Activated CD8-positive, alpha-beta T cell treated with anti-CD3 and anti-CD28 coated beads for 36 hours (primary cell): ENCODE results near the gene KNDC1. TPM values are rescaled to one million over a fixed set of nuclear protein-coding genes. Genes with fewer than 3 reads are reported as not detected.
A peak's percentile ranks its signal among the peaks of the same experiment; 100 is the strongest.

ENCODE experiments used
- ATAC-seq: fragments of 200-7000 bp; cut with Tn5 transposase; one replicate; pipeline ENCODE4 v1.10.0; 2021; ENCODE audit warnings: mild to moderate bottlenecking, moderate library complexity
- CTCF ChIA-PET: fragments of 350-600 bp; sonication (Branson Sonifier 250); formaldehyde crosslinking; loops from one replicate; lab custom pipeline; 2021; ENCODE audit warnings: antibody characterized with exemption; lab: Charles Lee
- POLR2A ChIA-PET: fragments of 350-600 bp; sonication (Branson Sonifier 250); formaldehyde crosslinking; loops from one replicate; lab custom pipeline; 2021; ENCODE audit warnings: antibody characterized with exemption; lab: Charles Lee
- DNase-seq: peaks from one replicate; pipeline ENCODE4 v3.0.0-alpha.2; 2020
- H3K27ac Mint-ChIP-seq: one replicate; pipeline ENCODE4 v1.8.0; 2021; ENCODE audit warnings: mild to moderate bottlenecking, mixed read lengths
- H3K27me3 Mint-ChIP-seq: one replicate; pipeline ENCODE4 v1.8.0; 2021; ENCODE audit warnings: mixed read lengths
- H3K36me3 Mint-ChIP-seq: one replicate; pipeline ENCODE4 v1.8.0; 2021; ENCODE audit warnings: low read depth, mixed read lengths
- H3K4me1 Mint-ChIP-seq: one replicate; pipeline ENCODE4 v1.8.0; 2021; ENCODE audit warnings: low read depth, mixed read lengths
- H3K4me3 Mint-ChIP-seq: one replicate; pipeline ENCODE4 v1.8.0; 2021; ENCODE audit warnings: mild to moderate bottlenecking, moderate library complexity, mixed read lengths
- H3K9me3 Mint-ChIP-seq: one replicate; pipeline ENCODE4 v1.8.0; 2021; ENCODE audit warnings: mixed read lengths
- CTCF ChIP-seq: fragments of 200-600 bp; IDR thresholded peaks from one replicate; pipeline ENCODE4 v1.8.0; 2022; ENCODE audit warnings: antibody characterized with exemption, mild to moderate bottlenecking
- intact Hi-C: fragments of 100-400 bp; cut with micrococcal nuclease; formaldehyde crosslinking; loops from one replicate; pipeline ENCODE4 v1.10.0; 2022
- total RNA-seq, 2 experiments: library from RNA; stranded (reverse); gene quantifications; one replicate each; pipeline ENCODE4 v1.2.3, GENCODE V29; 2021

The KNDC1 gene
- total RNA-seq, 2 experiments from 2014 or later: not detected

- Mint-ChIP-seq H3K4me1 (peaks cover 16% of the 10 kb centered on the region), H3K36me3 (no peaks in the 10 kb centered on the region), H3K9me3 (no peaks in the 10 kb centered on the region), H3K27ac (no peak overlapping the region), H3K4me3 (no peak overlapping the region), H3K27me3 (peaks cover 25% of the 10 kb centered on the region)
- ATAC-seq (no peak), DNase-seq (no peak)
- intact Hi-C loops: no loop called here
- POLR2A ChIA-PET: no interaction called here
- CTCF ChIA-PET: no interaction called here
- TF ChIP-seq CTCF: no peak
These were observed 64.1 kb downstream of the KNDC1 start for GRCh38 chr10:133224076-133224475.

- peak; percentile 18 for ATAC-seq
- H3K4me1 Mint-ChIP-seq: peaks cover 21% of the 10 kb centered on the region
- ChIA-PET CTCF (interaction anchor here (0.9 to 2.1 kb wide), 6 partner anchors 33 to 94 kb away, joined by 3 to 6 read pairs (median 4); no protein-coding TSS in a partner anchor), POLR2A (interaction anchor here (1.2 kb wide), 1 partner anchor 10 kb away, joined by 4 read pairs; no protein-coding TSS in a partner anchor)
- H3K36me3 Mint-ChIP-seq: no peaks in the 10 kb centered on the region
- H3K27me3 Mint-ChIP-seq: peaks cover 31% of the 10 kb centered on the region
- no peak overlapping the region for H3K27ac Mint-ChIP-seq
- peak overlapping the region; percentile 26 for H3K4me3 Mint-ChIP-seq
- no peaks in the 10 kb centered on the region for H3K9me3 Mint-ChIP-seq
- intact Hi-C loops: no loop called here
- TF ChIP-seq CTCF: no peak
- no peak for DNase-seq
These were observed 64.8 kb downstream of the KNDC1 start for GRCh38 chr10:133224756-133225372.

GRCh38 chr10:133225707-133226191 is 65.7 kb downstream of the KNDC1 start:
- H3K4me1 Mint-ChIP-seq: peaks cover 21% of the 10 kb centered on the region
- POLR2A ChIA-PET: interaction anchor here (1.2 kb wide), 1 partner anchor 11 kb away, joined by 4 read pairs; no protein-coding TSS in a partner anchor
- intact Hi-C loops: no loop called here
- H3K9me3 Mint-ChIP-seq: no peaks in the 10 kb centered on the region
- H3K27ac Mint-ChIP-seq: peak overlapping the region; percentile 55
- peak overlapping the region; percentile 20 for H3K4me3 Mint-ChIP-seq
- TF ChIP-seq CTCF: no peak
- CTCF ChIA-PET: interaction anchor here (0.9 to 2.1 kb wide), 6 partner anchors 32 to 93 kb away, joined by 3 to 6 read pairs (median 4); no protein-coding TSS in a partner anchor
- peak; percentile 73 for ATAC-seq
- H3K27me3 Mint-ChIP-seq: peaks cover 33% of the 10 kb centered on the region
- DNase-seq: peak; percentile 73
- no peaks in the 10 kb centered on the region for H3K36me3 Mint-ChIP-seq

GRCh38 chr10:133226251-133226808 is 66.3 kb downstream of the KNDC1 start:
- ChIA-PET CTCF (interaction anchor here (1.2 to 2.1 kb wide), 5 partner anchors 32 to 83 kb away, joined by 3 to 9 read pairs (median 4); no protein-coding TSS in a partner anchor), POLR2A (interaction anchor here (0.9 to 1.6 kb wide), 2 partner anchors 49 to 83 kb away, joined by 3 to 5 read pairs; no protein-coding TSS in a partner anchor)
- no peaks in the 10 kb centered on the region for H3K9me3 Mint-ChIP-seq
- no peaks in the 10 kb centered on the region for H3K36me3 Mint-ChIP-seq
- intact Hi-C loops: no loop called here
- H3K27ac Mint-ChIP-seq: peak overlapping the region; percentile 51
- no peak for TF ChIP-seq CTCF
- peak overlapping the region; percentile 20 for H3K4me3 Mint-ChIP-seq
- peaks cover 31% of the 10 kb centered on the region for H3K27me3 Mint-ChIP-seq
- ATAC-seq (peak; percentile 52), DNase-seq (peak; percentile 49)
- peaks cover 21% of the 10 kb centered on the region for H3K4me1 Mint-ChIP-seq
